HG03460 (cell line): ENCODE data around the gene TBCD.
"Not testable (repeated sequence)": the region's sequence is repeated elsewhere in the genome, so short reads cannot be mapped to it uniquely, and the experiment has no call there.

ENCODE experiments used
- ATAC-seq: cut with Tn5 transposase; IDR thresholded peaks from one replicate; pipeline ENCODE4 v1.9.1; 2021; ENCODE audit not compliant: unreplicated experiment

TBCD gene

GRCh38 chr17:82729479-82730260 is 22.2 kb upstream of the TBCD start:
- no peak for ATAC-seq

GRCh38 chr17:82732118-82732743 is 19.6 kb upstream of the TBCD start:
- no peak for ATAC-seq

- no peak for ATAC-seq
Observed at GRCh38 chr17:82734987-82735866, 16.6 kb upstream of the TBCD start, which contains the start of gene FN3K. Gene FN3K (plus strand): TSS chr17:82735615. CDS start chr17:82735637, 22 bp downstream.

GRCh38 chr17:82736511-82737185 is 15.2 kb upstream of the TBCD start:
- no peak for ATAC-seq

- ATAC-seq = no peak
Observed at GRCh38 chr17:82737967-82738877, 13.6 kb upstream of the TBCD start.

GRCh38 chr17:82740906-82741759 is 10.7 kb upstream of the TBCD start:
- ATAC-seq = no peak

DNA sequence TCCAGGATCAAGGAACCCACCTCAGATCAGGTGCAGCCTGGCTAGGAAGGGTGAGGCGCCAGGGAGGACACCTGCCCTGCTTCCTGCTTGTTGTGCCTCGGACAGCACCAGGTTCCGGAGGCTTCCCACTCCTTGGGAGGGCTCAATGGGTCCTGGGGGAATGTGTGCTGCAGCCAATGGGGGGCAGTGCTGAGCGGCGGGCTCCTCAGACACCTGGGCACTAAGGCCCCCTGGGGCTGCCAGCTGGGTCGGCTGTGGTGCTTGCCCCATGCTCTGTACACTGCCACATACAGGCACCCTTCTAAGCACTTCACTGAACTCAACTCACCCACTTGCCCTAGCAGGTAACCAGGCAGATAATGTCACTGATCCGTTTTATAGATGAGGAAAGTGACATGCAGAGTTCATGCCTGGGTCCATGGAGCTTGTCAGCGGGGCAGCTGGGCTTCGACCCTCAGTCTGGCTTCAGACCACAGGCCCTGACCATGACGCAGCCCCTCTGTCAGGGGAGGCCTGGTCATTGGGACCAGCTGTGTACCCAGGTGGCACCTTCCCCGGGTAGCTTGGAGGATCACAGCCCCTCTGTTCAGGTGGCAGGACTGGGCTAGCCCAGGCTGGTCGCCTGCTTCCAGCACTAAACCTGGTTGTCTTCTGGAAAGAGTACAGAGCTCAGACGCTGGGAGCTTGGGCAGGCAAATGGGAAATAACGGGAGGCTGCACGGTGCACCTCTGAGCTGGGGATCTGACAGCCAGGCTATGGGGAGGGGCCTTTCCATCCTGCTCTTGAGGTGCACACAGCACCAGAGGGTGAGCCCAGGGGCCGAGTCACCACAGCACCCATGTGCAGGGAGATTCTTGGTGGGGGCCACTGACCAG is 8.3 kb upstream of the TBCD start:
- no peak for ATAC-seq

DNA sequence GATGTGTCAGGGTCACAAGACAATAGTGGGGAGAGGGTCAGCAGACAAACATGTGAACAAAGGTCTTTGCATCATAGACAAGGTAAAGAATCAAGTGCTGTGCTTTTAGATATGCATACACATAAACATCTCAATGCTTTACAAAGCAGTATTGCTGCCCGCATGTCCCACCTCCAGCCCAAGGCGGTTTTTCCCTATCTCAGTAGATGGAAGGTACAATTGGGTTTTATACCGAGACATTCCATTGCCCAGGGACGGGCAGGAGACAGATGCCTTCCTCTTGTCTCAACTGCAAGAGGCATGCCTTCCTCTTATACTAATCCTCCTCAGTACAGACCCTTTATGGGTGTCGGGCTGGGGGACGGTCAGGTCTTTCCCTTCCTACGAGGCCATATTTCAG is 7.1 kb upstream of the TBCD start:
- ATAC-seq = not testable (repeated sequence)

- no peak for ATAC-seq
Observed at GRCh38 chr17:82745524-82745923, 6.3 kb upstream of the TBCD start.

DNA sequence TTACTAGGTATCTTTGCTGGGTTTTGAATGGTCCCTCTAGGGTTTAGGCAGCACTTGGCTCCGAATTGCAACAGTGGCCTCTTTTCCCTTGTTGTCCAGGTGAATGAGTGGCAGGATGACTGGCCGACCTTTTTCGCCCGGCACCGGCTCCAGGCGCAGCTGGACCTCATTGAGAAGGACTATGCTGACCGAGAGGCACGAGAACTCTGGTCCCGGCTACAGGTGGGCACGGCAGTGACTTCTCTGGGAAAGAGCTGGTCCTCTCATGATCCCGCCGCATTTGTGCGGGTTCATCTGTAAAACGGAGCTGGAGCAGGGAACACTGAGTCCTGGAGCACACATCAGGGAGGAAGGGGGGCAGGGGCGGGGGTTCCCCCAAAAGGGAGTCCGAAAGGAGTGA is 3.1 kb upstream of the TBCD start:
- ATAC-seq = no peak

DNA sequence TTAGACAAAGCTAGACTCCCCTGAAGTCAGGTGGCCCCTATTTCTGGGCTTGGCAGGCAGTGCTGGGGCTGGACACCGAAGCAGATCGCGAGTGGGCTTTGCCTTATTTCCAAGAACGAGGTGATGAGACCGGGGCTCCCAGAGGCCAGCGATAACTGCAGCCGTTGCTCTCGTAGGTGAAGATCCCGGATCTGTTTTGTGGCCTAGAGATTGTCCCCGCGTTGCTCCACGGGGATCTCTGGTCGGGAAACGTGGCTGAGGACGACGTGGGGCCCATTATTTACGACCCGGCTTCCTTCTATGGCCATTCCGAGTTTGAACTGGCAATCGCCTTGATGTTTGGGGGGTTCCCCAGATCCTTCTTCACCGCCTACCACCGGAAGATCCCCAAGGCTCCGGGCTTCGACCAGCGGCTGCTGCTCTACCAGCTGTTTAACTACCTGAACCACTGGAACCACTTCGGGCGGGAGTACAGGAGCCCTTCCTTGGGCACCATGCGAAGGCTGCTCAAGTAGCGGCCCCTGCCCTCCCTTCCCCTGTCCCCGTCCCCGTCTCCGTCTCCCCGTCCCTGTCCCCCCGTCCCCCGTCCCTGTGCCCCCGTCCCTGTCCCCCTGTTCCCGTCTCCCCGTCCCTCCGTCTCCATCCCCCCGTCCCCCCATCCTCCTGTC is 1.5 kb upstream of the TBCD start:
- ATAC-seq = no peak

DNA sequence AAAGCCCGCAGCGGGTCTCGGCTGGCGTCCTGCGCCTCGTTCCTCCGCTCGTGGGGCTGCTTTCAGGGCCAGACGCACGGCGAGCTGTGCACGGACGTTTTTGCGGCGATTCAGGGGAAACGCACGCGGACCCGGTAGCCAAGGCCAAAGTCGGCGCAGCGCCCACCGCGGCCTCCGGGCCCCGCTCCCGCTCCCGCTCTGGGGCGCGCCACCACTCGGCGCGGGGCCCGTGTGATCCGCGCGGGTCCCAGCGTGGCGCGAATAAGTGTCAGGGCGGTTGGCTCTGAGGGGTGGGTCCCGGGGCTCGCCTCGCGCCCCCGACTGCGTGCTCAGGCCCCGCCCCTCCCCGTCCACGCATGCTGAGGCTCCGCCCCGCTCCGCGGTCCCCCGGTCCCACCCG is 694 bp upstream of the TBCD start:
- ATAC-seq = no peak

DNA sequence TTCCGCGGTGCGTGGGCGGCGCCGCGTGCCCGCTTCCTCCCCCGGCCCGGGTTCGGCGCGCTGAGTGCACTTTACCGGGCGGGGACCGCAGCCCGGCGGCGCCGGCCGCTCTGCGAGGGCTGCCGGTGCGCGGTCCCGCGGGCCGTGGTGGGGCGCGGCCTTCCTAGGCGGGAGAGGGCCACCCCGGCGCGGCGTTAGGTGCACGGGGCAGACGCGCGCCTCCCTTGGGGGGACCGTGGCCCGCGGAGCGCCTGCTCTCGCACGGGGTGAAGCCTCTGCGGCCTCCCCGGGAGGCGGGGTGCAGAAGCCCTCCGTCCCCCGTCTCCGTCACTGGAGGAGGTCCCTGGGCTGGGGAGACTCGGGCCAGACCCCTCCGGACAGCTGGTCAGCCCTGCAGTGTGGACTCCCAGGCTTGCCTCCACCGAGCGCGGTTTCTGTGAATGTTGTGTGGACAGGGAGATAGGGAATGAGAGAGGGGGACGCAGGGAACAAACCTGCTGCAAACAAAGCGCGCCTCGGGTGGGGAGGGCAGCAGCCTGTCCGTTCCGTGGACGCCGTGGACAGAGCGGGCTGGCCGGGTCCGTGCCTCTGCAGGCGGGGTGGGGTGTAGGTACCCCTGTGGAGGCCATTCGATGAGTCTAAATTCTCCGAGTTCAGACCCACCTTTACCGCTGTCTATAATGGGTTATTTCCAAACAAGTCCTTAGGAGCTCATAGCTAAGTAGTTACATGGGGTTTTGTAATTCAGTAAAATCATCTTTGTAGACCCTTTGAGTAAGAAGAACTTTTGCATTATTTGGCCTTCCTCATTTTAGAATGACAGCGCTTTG is 721 bp downstream of the TBCD start:
- ATAC-seq = peak; percentile 30

DNA sequence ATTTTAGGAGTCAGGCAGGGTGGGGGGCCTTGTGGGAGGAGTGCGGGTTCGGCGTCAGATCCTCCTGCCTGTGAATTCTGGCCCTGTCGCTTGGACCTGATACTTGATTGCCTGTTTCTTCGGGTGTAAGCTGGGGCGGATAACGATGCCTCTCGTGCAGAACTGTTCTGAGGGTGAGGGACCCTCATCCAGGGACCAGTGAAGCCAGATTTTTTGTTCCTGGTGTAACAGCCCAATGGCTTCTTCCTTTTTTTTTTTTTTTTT is 1.3 kb downstream of the TBCD start:
- no peak for ATAC-seq

GRCh38 chr17:82754297-82755208 is 2.7 kb downstream of the TBCD start:
- ATAC-seq = no peak

DNA sequence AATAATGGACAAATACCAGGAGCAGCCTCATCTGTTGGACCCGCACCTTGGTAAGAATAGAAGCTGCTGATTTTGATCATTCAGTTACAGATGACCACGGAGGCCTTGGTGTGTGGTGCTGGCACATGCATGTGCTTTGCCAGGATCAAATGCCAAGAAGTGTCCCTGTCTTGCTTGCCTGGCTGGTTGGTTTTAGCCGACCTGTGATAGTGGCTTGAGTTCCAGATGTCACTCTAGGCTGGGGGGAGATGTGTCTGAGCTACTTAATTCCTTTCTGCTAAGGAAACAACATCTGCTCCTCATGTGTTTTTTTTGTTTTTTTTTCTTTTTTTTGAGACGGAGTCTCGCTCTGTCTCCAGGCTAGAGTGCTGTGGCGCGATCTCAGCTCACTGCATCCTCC is 4.3 kb downstream of the TBCD start:
- ATAC-seq = no peak
